Endothelial cell of umbilical vein (primary cell): Measurements from ENCODE around the gene ADRA2C. TPM values are rescaled to one million over a fixed set of nuclear protein-coding genes. Genes with fewer than 3 reads are reported as not detected.

Experiments
- BruUV-seq: library from RNA; stranded (reverse); fragments of 400-500 nt; replicated peaks from 2 replicates; lab custom pipeline; 2021; lab: Mats Ljungman, UMichigan
- CTCF ChIA-PET: fragments of 300-600, 350-600 bp; sonication (Branson Sonifier 250); formaldehyde crosslinking; loops from one replicate; lab custom pipeline; 2021; ENCODE audit warnings: antibody characterized with exemption, inconsistent platforms; lab: Charles Lee
- POLR2A ChIA-PET: fragments of 300-600, 350-600 bp; sonication (Branson Sonifier 250); formaldehyde crosslinking; loops from one replicate; lab custom pipeline; 2021; ENCODE audit warnings: antibody characterized with exemption, inconsistent platforms; lab: Charles Lee
- DNase-seq: peaks from one replicate; pipeline ENCODE4 v3.0.0-alpha.2; 2011; ENCODE audit warnings: low read depth, low spot score
- FAIRE-seq: peaks from 2 replicates; lab custom pipeline; 2011; peaks lifted over from hg19 to GRCh38; lab: Jason Lieb, UNC
- H2AFZ ChIP-seq: 2 replicates; pipeline ENCODE4 v1.6.0; 2012; ENCODE audit warnings: low read depth, low read length, control low read depth, inconsistent platforms
- H3K27ac ChIP-seq: 2 replicates; pipeline ENCODE4 v1.5.1; 2011; ENCODE audit warnings: low read depth, mild to moderate bottlenecking, control low read depth, low read length, moderate library complexity; ENCODE audit not compliant: insufficient read depth
- H3K27me3 ChIP-seq, 2 experiments: 2 replicates each; pipeline versions ENCODE4 v1.6.0 to v1.6.1; 2011; ENCODE audit warnings: low read length in 2 of 2, mixed read lengths in 1 of 2; ENCODE audit not compliant: control insufficient read depth in 2 of 2, insufficient read depth in 2 of 2
- H3K36me3 ChIP-seq, 2 experiments: 2 replicates in 1 of 2; 3 replicates in 1 of 2; pipeline ENCODE4 v1.5.1; 2011; ENCODE audit warnings: low read length in 2 of 2, mild to moderate bottlenecking in 1 of 2, moderate library complexity in 1 of 2; ENCODE audit not compliant: control insufficient read depth in 2 of 2, insufficient read depth in 2 of 2; ENCODE audit errors: extremely low read depth in 1 of 2
- H3K4me1 ChIP-seq: 3 replicates; pipeline ENCODE4 v1.5.1; 2011; ENCODE audit warnings: mild to moderate bottlenecking, low read length; ENCODE audit not compliant: control insufficient read depth, insufficient read depth; ENCODE audit errors: extremely low read depth
- H3K4me2 ChIP-seq: 2 replicates; pipeline ENCODE4 v1.6.1; 2011; ENCODE audit warnings: low read length, control low read depth, mixed read lengths; ENCODE audit not compliant: insufficient read depth
- H3K4me3 ChIP-seq, 3 experiments: fragments of 200-600 bp in 1 of 3; sonication (generic), shearing (Covaris generic) in 1 of 3; replicated peaks in 1 of 3; 2 replicates each; pipeline ENCODE4 v1.5.1; 2011 to 2016; ENCODE audit warnings: control low read depth in 3 of 3, low read length in 3 of 3, mild to moderate bottlenecking in 2 of 3, inconsistent platforms in 1 of 3, low read depth in 1 of 3, moderate library complexity in 1 of 3; ENCODE audit not compliant: insufficient read depth in 1 of 3
- H3K79me2 ChIP-seq: 2 replicates; pipeline ENCODE4 v1.6.0; 2012; ENCODE audit warnings: low read length, inconsistent platforms; ENCODE audit not compliant: control insufficient read depth, insufficient read depth
- H3K9ac ChIP-seq: replicated peaks from 2 replicates; pipeline ENCODE3; 2011; ENCODE audit warnings: low read length, control low read depth; ENCODE audit not compliant: insufficient read depth; ENCODE audit errors: extremely low read depth
- H3K9me1 ChIP-seq: replicated peaks from 3 replicates; pipeline ENCODE4 v1.6.0; 2011; ENCODE audit warnings: mild to moderate bottlenecking, low read length; ENCODE audit not compliant: control insufficient read depth, insufficient read depth; ENCODE audit errors: extremely low read depth
- H3K9me3 ChIP-seq: replicated peaks from 2 replicates; pipeline ENCODE4 v1.5.1; 2012; ENCODE audit warnings: low read length, inconsistent platforms; ENCODE audit not compliant: control insufficient read depth, insufficient read depth
- H4K20me1 ChIP-seq: replicated peaks from 2 replicates; pipeline ENCODE3; 2011; ENCODE audit warnings: mild to moderate bottlenecking, low read length; ENCODE audit not compliant: control insufficient read depth, insufficient read depth; ENCODE audit errors: extremely low read depth
- CTCF ChIP-seq, 2 donors: IDR thresholded peaks; 1 replicate in 1 of 2; 2 replicates in 1 of 2; pipeline ENCODE4 v1.5.1; 2011; ENCODE audit warnings: low read length in 2 of 2, mild to moderate bottlenecking in 2 of 2, moderate library complexity in 2 of 2, control low read depth in 1 of 2, inconsistent platforms in 1 of 2, low read depth in 1 of 2; ENCODE audit not compliant: insufficient read depth in 1 of 2; ENCODE audit errors: extremely low read depth in 1 of 2
- EZH2 ChIP-seq: IDR thresholded peaks from 2 replicates; pipeline ENCODE4 v1.6.1; 2012; ENCODE audit warnings: borderline replicate concordance, low read depth, mild to moderate bottlenecking, moderate library complexity, low read length, inconsistent platforms; ENCODE audit not compliant: severe bottlenecking
- FOS ChIP-seq: IDR thresholded peaks from 2 replicates; pipeline ENCODE4 v1.6.1; 2011; ENCODE audit warnings: mild to moderate bottlenecking, low read length, moderate library complexity, borderline replicate concordance; ENCODE audit not compliant: insufficient read depth
- GATA2 ChIP-seq: IDR thresholded peaks from 2 replicates; pipeline ENCODE4 v1.7.0; 2011; ENCODE audit warnings: low read depth, mild to moderate bottlenecking, moderate library complexity, mixed read lengths, low read length; ENCODE audit not compliant: insufficient read length, insufficient read depth
- JUN ChIP-seq: IDR thresholded peaks from 2 replicates; pipeline ENCODE4 v1.6.1; 2011; ENCODE audit warnings: borderline replicate concordance, low read depth; ENCODE audit not compliant: insufficient read length, insufficient read depth
- MAX ChIP-seq: IDR thresholded peaks from 2 replicates; pipeline ENCODE4 v1.6.1; 2011; ENCODE audit not compliant: insufficient read depth, insufficient read length
- MYC ChIP-seq: IDR thresholded peaks from one replicate; pipeline ENCODE4 v1.6.1; 2011; ENCODE audit warnings: mild to moderate bottlenecking, low read depth, low read length
- POLR2A ChIP-seq: IDR thresholded peaks from 2 replicates; pipeline ENCODE4 v1.6.1; 2012; ENCODE audit warnings: low read depth, mild to moderate bottlenecking, control low read depth, low read length
- POLR2AphosphoS5 ChIP-seq: IDR thresholded peaks from 2 replicates; pipeline ENCODE4 v1.6.1; 2012; ENCODE audit warnings: low read depth, mild to moderate bottlenecking, control low read depth, low read length, moderate library complexity; ENCODE audit not compliant: insufficient read depth
- dilution Hi-C: fragments of 300-500 bp; cut with MboI; formaldehyde crosslinking; loops from one replicate; pipeline ENCODE4 v1.15.0; 2019; ENCODE audit warnings: low sequenced_read_pairs; ENCODE audit not compliant: extremely low pct_ligation_motif_present
- intact Hi-C: fragments of 100-400 bp; cut with micrococcal nuclease; formaldehyde crosslinking; loops from one replicate; pipeline ENCODE4 v1.10.0; 2022
- polyA plus RNA-seq, 4 experiments: library from polyadenylated mRNA; depleted of rRNA in 3 of 4; stranded (reverse) in 3 of 4; unstranded in 1 of 4; fragments of >200 nt; gene quantifications; 2 replicates each; pipeline versions ENCODE4 v1.2.1 to v1.2.3, GENCODE V29; 2011 to 2012; ENCODE audit warnings: missing spikeins in 1 of 4
- total RNA-seq: library from RNA; stranded (reverse); gene quantifications from 2 replicates; pipeline ENCODE4 v1.2.3, GENCODE V29; 2021

The ADRA2C gene
- total and polyA plus RNA-seq, 2 donors (not counting 3 experiments of a cell fraction or from before 2014, with no cell fraction given), result 0.03 to 0.40 TPM

- no peak for FAIRE-seq
- dilution Hi-C loops (no loop called here), intact Hi-C loops (no loop called here)
Observed at GRCh38 chr4:3741217-3742011, 24.8 kb upstream of the ADRA2C start.

More at GRCh38 chr4:3741217-3742011, 24.8 kb upstream of the ADRA2C start:
- Histone ChIP-seq H3K9me1 (no peaks in the 10 kb centered on the region), H3K79me2 (no peaks in the 10 kb centered on the region), H3K4me1 (no peaks in the 10 kb centered on the region), H3K9ac (no peak overlapping the region), H2AFZ (no peak overlapping the region), H3K27me3 (peaks cover 3 to 10% of the 10 kb centered on the region in 2 experiments), H4K20me1 (no peaks in the 10 kb centered on the region), H3K4me2 (no peak overlapping the region), H3K36me3 (no peaks in the 10 kb centered on the region), H3K9me3 (no peaks in the 10 kb centered on the region), H3K4me3 (no peak overlapping the region), H3K27ac (no peak overlapping the region)
- ChIA-PET POLR2A (no interaction called here), CTCF (no interaction called here)
- no peak for TF ChIP-seq EZH2
- TF ChIP-seq MYC, result no peak
- TF ChIP-seq MAX, result no peak
- no peak for TF ChIP-seq FOS
- no peak for TF ChIP-seq GATA2
- no peak for TF ChIP-seq CTCF (IDR thresholded peaks at IDR 0.05; ENCODE audit: extremely low read depth in 1 of 2, insufficient read depth in 1 of 2, low read depth in 1 of 2, low read length in 2 of 2)
- TF ChIP-seq JUN, result no peak
- TF ChIP-seq POLR2AphosphoS5, result no peak
- TF ChIP-seq POLR2A, result no peak
- no TSS peak for BruUV-seq
- no peak for DNase-seq
